Renal pelvis (tissue), 4 donors: ENCODE results near the gene KCNS1. TPM values are rescaled to one million over a fixed set of nuclear protein-coding genes. Genes with fewer than 3 reads are reported as not detected.

ENCODE experiments used
- DNase-seq: peaks from one replicate; pipeline ENCODE4 v3.0.0-alpha.2; 2013
- polyA plus RNA-seq, 3 donors: library from polyadenylated mRNA; unstranded; fragments of 120-200 nt; gene quantifications; one replicate each; pipeline ENCODE4 v1.2.1, GENCODE V29; 2013; ENCODE audit not compliant: insufficient read length in 3 of 3

KCNS1 gene
- polyA plus RNA-seq, 3 donors: 0.43 to 0.77 (median 0.55) TPM

GRCh38 chr20:45111285-45111684 is 10.4 kb upstream of the KCNS1 start:
- no peak for DNase-seq

GRCh38 chr20:45110301-45110700 is 9.4 kb upstream of the KCNS1 start:
- no peak for DNase-seq

GRCh38 chr20:45109634-45110033 is 8.7 kb upstream of the KCNS1 start:
- no peak for DNase-seq

GRCh38 chr20:45105317-45105716 is 4.4 kb upstream of the KCNS1 start:
- no peak for DNase-seq

- no peak for DNase-seq
Measured at GRCh38 chr20:45104786-45105185, 3.9 kb upstream of the KCNS1 start.

GRCh38 chr20:45103072-45103471 is 2.1 kb upstream of the KCNS1 start:
- DNase-seq: no peak

GRCh38 chr20:45101333-45101850 is 465 bp upstream of the KCNS1 start:
- no peak for DNase-seq

GRCh38 chr20:45098103-45098773 is 2.7 kb downstream of the KCNS1 start:
- DNase-seq: peak; percentile 36

- DNase-seq: peak; percentile 41
Measured at GRCh38 chr20:45097485-45098102, 3.3 kb downstream of the KCNS1 start.

- DNase-seq: no peak
Measured at GRCh38 chr20:45096781-45097180, 4.1 kb downstream of the KCNS1 start.

- peak; percentile 33 for DNase-seq
Measured at GRCh38 chr20:45095805-45096238, 5.1 kb downstream of the KCNS1 start.

GRCh38 chr20:45094864-45095574 is 5.9 kb downstream of the KCNS1 start:
- no peak for DNase-seq

- DNase-seq: no peak
Measured at GRCh38 chr20:45094201-45094600, 6.7 kb downstream of the KCNS1 start.

GRCh38 chr20:45092898-45093297 is 8.0 kb downstream of the KCNS1 start:
- no peak for DNase-seq

GRCh38 chr20:45091366-45091765 is 9.6 kb downstream of the KCNS1 start:
- DNase-seq: no peak

GRCh38 chr20:45090481-45090880 is 10.4 kb downstream of the KCNS1 start:
- no peak for DNase-seq

- peak; percentile 23 for DNase-seq
Measured at GRCh38 chr20:45088247-45088646, 12.7 kb downstream of the KCNS1 start.

- DNase-seq: no peak
Measured at GRCh38 chr20:45087814-45088213, 13.1 kb downstream of the KCNS1 start.

GRCh38 chr20:45087097-45087790 is 13.7 kb downstream of the KCNS1 start:
- DNase-seq: no peak

- no peak for DNase-seq
Measured at GRCh38 chr20:45085867-45086266, 15.1 kb downstream of the KCNS1 start.

- no peak for DNase-seq
Measured at GRCh38 chr20:45085289-45085688, 15.6 kb downstream of the KCNS1 start.

- no peak for DNase-seq
Measured at GRCh38 chr20:45083127-45083526, 17.8 kb downstream of the KCNS1 start.
